Suprapubic skin (tissue), 4 donors: ENCODE measurements around the gene TAS2R19.

Experiments
- EP300 ChIP-seq: sonication (generic); formaldehyde crosslinking; IDR thresholded peaks from one replicate; pipeline ENCODE4 v1.6.1; 2017; ENCODE audit warnings: antibody characterized with exemption
- POLR2A ChIP-seq, 2 donors: fragments of 450-650 bp; IDR thresholded peaks; one replicate each; pipeline ENCODE4 v1.6.1; 2017; ENCODE audit warnings: antibody characterized with exemption in 2 of 2, mild to moderate bottlenecking in 2 of 2, moderate library complexity in 2 of 2
- POLR2AphosphoS5 ChIP-seq, 3 donors: sonication (generic); formaldehyde crosslinking; IDR thresholded peaks; one replicate each; pipeline ENCODE4 v1.6.1; 2017; ENCODE audit warnings: antibody characterized with exemption in 3 of 3
- TF ChIP-seq, protein P1 (sequence below), 2 donors: fragments of 200-600 bp in 1 of 2; fragments of 450-650 bp in 1 of 2; sonication (generic) in 1 of 2; IDR thresholded peaks; one replicate each; pipeline ENCODE4 v1.5.1; 2016 to 2019; ENCODE audit warnings: antibody characterized with exemption in 2 of 2, mild to moderate bottlenecking in 1 of 2, moderate library complexity in 1 of 2

DNA sequence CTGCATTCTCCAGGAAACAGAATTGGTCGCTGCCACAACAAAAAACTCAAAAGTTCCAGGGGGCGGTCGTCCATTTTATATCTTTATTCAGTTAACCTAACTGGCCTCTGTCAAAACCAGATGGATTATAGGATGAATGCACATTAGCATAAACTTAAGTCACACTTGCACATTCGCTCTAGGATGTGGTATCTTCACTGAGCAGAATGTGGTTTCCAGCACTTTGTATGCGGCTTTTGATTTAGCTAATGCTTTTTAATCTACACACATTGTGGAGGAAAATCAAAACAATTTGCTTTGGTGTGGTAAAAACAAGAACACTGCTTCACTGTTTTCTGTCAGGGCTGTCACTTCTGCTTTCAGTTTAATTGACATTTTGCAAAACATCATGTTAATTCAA lies 40.2 kb downstream of the TAS2R19 start:
- TF ChIP-seq, protein P1, sequence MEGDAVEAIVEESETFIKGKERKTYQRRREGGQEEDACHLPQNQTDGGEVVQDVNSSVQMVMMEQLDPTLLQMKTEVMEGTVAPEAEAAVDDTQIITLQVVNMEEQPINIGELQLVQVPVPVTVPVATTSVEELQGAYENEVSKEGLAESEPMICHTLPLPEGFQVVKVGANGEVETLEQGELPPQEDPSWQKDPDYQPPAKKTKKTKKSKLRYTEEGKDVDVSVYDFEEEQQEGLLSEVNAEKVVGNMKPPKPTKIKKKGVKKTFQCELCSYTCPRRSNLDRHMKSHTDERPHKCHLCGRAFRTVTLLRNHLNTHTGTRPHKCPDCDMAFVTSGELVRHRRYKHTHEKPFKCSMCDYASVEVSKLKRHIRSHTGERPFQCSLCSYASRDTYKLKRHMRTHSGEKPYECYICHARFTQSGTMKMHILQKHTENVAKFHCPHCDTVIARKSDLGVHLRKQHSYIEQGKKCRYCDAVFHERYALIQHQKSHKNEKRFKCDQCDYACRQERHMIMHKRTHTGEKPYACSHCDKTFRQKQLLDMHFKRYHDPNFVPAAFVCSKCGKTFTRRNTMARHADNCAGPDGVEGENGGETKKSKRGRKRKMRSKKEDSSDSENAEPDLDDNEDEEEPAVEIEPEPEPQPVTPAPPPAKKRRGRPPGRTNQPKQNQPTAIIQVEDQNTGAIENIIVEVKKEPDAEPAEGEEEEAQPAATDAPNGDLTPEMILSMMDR (IDR thresholded peaks at IDR 0.05) = no peak
- TF ChIP-seq POLR2AphosphoS5 (IDR thresholded peaks at IDR 0.05) (no peak), POLR2A (IDR thresholded peaks at IDR 0.05) (no peak), EP300 (no peak)
